Right lobe of liver (tissue), 4 donors: Measurements from ENCODE around the gene LUZP1.

Experiments used
- POLR2A ChIP-seq: fragments of 450-650 bp; IDR thresholded peaks from one replicate; pipeline ENCODE4 v1.6.1; 2017; ENCODE audit warnings: antibody characterized with exemption, mild to moderate bottlenecking
- TF ChIP-seq, protein P1 (sequence below), 4 donors: fragments of 200-600 bp in 3 of 4; fragments of 450-650 bp in 1 of 4; IDR thresholded peaks; one replicate each; pipeline versions ENCODE4 v1.5.1 to v1.8.0; 2016 to 2022; ENCODE audit warnings: antibody characterized with exemption in 4 of 4, mild to moderate bottlenecking in 2 of 4
- donor health status: DM: no; HTN: no; CAD: no.
- donor health status: DM: no; HTN: no; CAD: no.
- donor health status: DM: no; HTN: yes; CAD: no.

DNA sequence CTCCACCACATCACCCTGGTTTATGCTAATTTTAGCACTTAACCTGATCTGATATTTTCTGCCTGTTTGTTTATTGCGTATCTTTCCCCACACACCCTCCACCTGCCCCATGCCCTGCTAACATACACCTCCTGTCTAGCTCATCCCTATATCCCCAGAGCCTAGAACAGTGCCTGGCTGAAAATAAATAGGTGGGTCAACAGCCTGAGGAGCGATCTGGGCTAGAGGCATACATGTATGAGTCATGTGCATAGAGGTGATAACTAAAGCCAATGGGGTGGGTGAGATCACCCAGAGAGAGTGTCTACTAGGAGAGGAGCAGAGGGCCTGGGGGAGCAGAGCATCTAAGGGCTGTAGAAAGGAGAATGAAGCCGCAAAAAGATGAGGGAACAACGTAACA lies 46.0 kb upstream of the LUZP1 start:
- TF ChIP-seq, protein P1, sequence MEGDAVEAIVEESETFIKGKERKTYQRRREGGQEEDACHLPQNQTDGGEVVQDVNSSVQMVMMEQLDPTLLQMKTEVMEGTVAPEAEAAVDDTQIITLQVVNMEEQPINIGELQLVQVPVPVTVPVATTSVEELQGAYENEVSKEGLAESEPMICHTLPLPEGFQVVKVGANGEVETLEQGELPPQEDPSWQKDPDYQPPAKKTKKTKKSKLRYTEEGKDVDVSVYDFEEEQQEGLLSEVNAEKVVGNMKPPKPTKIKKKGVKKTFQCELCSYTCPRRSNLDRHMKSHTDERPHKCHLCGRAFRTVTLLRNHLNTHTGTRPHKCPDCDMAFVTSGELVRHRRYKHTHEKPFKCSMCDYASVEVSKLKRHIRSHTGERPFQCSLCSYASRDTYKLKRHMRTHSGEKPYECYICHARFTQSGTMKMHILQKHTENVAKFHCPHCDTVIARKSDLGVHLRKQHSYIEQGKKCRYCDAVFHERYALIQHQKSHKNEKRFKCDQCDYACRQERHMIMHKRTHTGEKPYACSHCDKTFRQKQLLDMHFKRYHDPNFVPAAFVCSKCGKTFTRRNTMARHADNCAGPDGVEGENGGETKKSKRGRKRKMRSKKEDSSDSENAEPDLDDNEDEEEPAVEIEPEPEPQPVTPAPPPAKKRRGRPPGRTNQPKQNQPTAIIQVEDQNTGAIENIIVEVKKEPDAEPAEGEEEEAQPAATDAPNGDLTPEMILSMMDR (IDR thresholded peaks at IDR 0.05) = no peak
- TF ChIP-seq POLR2A = no peak
